HG03045 (cell line): ENCODE data around the gene RPS26.
"Not testable (repeated sequence)": the region's sequence is repeated elsewhere in the genome, so short reads cannot be mapped to it uniquely, and the experiment has no call there.

Experiments used
- ATAC-seq: cut with Tn5 transposase; IDR thresholded peaks from one replicate; pipeline ENCODE4 v1.9.1; 2021; ENCODE audit warnings: mild to moderate bottlenecking, moderate library complexity; ENCODE audit not compliant: unreplicated experiment

RPS26 gene

DNA sequence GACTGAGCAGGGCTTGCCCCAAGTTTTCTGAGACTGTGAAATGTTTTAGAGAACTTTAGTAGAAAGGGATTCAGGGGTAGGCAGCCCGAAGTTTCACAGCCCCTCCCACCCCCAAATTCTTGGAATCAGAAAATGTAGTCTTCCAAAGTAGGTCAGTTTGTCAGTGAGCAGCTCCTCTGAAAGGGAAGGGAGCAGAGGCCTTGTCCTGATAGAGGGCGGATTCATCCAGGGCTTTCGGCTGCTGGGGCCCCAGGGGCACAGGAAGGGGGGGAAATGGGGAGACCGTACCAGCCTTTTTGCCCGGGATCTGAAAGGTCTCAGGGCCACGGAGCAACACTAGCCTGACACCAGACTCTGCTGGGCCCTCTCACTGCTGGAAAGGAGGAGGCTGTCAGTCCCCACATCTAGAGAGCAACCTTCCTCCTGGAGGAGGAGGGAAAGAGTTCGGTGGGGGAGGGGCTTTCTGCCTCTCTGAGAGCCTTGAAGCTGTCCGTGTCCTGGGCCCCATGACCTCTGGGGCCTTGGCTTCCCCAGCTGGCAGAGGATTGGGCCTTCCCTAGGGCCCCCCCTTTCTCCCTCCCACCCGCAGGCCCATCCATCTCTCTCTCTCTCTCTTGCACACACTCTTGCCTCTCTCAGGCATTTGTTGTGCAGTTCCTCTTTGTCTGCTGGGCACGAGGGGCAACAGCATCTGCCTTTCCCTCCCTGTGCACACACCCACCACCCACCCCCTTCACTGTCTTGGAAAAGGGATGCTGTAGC is 21.1 kb upstream of the RPS26 start, which contains the start of gene IKZF4:
IKZF4 (plus strand) TSS at position 621 of the 762 bp plus-strand sequence. CDS start 451 bp downstream, outside the sequence.
- no peak for ATAC-seq

DNA sequence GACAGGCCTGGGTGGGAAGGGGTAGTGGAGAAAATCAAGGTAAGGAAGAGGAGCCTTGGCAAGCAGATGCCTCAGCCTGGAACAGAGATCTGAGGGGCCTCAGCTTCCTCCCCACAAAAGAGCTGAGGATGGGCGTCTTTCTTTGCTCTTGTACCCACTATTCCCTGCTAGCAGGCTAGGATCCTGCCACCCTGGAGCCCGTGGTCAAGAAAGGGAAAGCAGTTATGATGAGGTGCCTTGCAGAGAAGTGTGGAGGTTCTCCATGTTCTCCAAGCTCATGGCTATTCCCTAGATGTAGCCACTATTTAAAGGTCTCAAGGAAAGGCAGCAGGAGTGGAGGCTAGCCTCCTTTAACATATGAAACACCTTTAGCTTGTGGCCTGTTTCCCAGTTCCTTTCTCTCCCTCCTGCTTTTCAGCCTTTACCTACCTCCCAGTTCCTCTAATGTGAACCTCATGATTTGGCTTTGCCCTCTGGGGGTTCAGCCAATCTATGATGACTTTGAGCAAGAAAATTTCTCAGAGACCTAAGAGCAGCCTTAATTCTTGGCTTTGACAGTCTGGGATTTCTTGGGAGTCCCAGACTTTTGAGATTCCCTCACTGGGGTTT is 19.7 kb upstream of the RPS26 start:
- ATAC-seq, result no peak

DNA sequence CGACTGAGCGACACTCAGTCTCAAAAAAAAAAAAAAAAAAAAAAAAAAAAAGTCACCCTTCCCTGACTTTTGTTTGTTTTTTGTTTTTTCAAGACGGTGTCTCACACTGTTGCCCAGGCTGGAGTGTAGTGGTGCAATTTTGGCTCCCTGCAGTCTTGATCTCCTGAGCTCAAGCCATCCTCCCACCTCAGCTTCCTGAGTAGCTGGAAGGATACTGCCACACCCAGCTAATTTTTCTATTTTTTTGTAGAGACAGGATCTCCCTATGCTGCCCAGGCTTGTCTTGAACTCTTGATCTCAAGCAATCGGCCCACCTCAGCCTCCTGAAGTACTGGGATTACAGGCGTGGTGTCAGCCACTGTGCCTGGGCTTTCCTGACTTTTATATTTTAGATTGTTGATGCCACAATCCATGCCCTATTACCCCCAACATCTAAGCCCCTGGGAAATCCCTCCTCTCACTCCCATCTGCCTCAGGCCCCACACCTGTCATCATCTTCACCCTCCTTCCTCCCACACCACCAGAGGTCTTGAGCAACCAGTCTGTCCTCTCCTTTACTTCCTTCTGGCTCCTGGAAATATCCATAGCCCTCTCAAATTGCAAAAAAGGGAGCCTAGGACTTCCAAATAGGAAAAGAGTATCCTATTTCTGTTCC is 13.1 kb upstream of the RPS26 start:
- ATAC-seq, result no peak

DNA sequence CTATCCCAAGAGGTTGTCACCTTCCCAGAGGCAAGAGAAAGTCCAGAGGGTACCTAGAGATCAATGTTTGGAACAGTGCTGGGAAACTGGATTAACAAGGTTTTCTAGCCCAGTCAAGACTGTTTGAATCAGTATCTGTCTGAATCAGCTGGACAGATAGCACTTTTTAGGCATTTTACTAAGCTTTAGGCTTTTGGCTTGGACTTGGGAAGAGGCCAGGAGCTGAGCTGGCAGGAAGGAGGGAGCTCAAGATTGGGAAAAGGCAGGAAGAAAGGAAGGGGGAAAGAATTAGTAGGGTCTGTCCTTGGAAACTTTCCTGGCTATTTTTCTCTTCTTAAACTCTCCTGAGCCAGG is 12.6 kb upstream of the RPS26 start:
- ATAC-seq, result no peak

DNA sequence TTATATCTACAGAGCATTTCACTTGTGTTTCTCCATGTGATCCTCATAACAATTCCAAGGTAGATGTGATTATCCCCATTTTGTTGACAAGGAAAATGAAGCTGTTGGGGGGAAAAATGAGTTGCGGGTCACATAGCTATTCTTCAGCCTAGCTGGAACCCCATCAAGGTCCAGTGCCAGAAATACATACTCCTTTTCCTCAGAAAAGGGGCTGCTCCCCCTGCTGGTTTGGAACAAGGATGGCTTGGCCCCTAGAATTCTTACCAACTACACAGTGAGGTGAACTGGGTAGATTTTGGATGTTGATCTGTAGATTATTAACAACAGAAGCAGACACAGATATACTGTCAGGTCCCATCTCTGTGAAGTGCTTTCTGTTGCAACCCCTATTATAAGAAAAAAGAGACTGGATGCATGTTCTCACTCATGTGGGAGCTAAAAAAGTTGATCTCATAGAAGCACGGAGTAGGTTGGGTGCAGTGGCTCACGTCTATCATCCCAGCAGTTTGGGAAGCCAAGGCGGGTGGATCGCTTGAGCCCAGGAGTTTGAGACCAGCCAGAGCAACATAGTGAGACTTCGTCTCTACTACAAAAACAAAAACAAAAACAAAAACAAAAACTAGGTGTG is 11.9 kb upstream of the RPS26 start:
- no peak for ATAC-seq

- no peak for ATAC-seq
Measured at GRCh38 chr12:56031987-56032386, 9.7 kb upstream of the RPS26 start.

DNA sequence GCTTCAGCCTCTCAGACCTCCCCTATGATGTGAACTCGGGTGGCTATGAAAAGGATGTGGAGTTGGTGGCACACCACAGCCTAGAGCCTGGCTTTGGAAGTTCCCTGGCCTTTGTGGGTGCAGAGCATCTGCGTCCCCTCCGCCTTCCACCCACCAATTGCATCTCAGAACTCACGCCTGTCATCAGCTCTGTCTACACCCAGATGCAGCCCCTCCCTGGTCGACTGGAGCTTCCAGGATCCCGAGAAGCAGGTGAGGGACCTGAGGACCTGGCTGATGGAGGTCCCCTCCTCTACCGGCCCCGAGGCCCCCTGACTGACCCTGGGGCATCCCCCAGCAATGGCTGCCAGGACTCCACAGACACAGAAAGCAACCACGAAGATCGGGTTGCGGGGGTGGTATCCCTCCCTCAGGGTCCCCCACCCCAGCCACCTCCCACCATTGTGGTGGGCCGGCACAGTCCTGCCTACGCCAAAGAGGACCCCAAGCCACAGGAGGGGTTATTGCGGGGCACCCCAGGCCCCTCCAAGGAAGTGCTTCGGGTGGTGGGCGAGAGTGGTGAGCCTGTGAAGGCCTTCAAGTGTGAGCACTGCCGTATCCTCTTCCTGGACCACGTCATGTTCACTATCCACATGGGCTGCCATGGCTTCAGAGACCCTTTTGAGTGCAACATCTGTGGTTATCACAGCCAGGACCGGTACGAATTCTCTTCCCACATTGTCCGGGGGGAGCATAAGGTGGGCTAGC is 7.0 kb upstream of the RPS26 start:
- no peak for ATAC-seq

DNA sequence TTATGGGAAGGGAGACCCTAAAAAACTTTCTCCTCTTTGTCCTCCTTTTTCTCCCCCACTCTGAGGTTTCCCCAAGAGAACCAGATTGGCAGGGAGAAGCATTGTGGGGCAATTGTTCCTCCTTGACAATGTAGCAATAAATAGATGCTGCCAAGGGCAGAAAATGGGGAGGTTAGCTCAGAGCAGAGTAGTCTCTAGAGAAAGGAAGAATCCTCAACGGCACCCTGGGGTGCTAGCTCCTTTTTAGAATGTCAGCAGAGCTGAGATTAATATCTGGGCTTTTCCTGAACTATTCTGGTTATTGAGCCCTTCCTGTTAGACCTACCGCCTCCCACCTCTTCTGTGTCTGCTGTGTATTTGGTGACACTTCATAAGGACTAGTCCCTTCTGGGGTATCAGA is 4.6 kb upstream of the RPS26 start:
- no peak for ATAC-seq

DNA sequence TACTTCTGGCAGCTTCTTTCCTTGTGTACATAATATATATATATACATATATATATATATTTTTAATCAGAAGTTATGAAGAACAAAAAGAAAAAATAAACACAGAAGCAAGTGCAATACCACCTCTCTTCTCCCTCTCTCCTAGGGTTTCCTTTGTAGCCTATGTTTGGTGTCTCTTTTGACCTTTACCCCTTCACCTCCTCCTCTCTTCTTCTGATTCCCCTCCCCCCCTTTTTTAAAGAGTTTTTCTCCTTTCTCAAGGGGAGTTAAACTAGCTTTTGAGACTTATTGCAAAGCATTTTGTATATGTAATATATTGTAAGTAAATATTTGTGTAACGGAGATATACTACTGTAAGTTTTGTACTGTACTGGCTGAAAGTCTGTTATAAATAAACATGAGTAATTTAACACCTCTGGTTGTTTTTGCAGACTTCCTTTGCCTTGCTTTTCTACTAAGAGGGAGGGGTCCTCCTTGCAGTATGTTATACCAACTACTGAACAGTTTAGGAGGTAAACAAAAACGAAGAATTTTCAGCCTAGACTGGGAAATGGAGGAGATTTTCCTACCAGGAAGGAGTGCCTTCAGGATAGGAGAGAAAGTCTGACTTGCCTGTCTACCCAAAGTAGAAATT is 3.6 kb upstream of the RPS26 start:
- ATAC-seq, result no peak

DNA sequence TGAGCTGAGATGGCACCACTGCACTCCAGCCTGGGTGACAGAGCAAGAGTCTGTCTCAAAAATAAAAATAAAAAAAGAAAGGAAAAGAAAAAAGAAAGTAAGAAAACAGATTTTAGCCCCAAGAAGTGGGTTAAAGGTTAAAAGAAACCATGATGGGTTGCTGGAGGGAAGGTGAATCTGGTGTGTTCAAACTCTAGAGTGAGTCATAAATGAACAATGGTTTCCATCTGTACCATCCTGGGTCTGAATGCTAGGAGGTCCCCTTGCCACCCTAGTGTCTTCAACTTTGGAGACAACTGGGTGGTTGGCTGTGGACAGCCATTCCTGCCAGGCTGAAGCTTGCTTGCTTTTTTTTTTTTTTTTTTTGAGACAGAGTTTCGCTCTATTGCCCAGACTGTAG is 1.6 kb upstream of the RPS26 start:
- ATAC-seq, result no peak

- no peak for ATAC-seq
Measured at GRCh38 chr12:56040963-56041551, 661 bp upstream of the RPS26 start.

- ATAC-seq, result not testable (repeated sequence)
Measured at GRCh38 chr12:56042430-56042813, 704 bp downstream of the RPS26 start.

DNA sequence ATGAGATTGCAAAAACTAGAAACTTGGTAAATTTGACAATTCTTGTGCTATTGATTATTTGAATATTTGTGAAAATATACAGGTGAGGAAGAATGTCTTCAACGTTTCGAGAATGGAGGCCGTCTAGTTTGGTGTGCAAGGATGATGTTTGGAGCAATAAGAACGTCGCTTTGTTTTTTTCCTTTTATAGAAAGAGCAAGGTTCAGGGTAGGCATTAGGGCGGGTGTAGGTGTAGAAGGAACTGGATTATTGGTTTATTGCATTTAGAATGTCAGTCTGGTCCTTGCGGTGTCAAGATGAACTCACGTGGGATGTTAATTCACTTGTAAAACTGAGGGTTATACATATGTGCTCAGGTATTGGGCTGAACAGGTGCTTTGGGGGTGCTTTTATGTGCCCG is 1.1 kb downstream of the RPS26 start:
- ATAC-seq, result no peak

DNA sequence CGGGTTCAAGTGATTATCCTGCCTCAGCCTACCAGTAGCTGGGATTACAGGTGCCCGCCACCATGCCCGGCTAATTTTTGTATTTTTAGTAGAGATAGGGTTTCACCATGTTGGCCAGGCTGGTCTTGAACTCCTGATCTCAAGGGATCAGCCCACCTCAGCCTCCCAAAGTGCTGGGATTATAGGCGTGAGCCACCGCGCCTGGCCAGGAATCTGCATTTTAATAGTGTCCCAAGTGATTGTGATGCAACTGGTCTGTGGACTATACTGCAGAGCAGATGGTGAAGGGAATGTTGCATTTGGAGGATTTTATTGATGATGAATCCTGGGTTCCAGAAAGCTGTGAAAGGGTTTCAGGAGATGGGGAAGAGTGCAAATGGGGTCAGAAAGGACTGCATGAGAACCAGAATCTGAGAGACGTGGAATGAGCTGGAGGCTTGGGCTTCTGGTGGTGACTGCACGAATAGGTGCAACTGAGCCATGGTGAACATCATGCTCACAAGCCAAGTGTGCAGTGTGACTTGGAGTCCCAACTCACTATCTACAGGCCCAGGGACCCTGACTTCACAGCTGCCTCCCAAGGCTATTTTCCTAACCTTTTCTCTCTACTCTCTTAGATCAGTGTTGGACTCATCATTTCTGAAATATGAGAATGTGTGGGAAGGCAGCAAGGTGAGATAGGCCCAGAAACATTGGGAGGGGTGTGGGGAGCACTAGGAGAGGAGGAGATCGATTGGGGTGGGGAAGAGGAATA is 4.5 kb downstream of the RPS26 start:
- ATAC-seq, result no peak

DNA sequence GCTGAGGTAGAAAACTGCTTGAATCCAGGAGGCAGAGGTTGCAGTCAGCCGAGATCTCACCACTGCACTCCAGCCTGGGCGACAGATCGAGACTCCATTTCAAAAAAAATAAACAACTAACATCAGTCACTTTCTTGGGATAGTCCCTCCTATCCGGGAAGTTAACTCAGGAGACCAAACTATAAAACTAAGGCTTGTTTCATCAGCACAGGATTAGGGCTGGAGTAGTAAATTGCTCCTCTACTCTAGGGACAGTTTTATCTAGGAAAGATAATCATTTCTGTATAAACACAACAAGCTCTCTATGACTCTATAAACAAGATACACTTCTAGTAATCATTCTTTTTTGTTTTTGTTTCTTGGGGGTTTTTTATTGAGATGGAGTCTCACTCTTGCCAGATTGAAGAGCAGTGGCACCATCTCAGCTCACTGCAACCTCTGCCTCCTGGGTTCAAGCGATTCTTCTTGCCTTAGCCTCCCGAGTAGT is 11.7 kb downstream of the RPS26 start:
- no peak for ATAC-seq

DNA sequence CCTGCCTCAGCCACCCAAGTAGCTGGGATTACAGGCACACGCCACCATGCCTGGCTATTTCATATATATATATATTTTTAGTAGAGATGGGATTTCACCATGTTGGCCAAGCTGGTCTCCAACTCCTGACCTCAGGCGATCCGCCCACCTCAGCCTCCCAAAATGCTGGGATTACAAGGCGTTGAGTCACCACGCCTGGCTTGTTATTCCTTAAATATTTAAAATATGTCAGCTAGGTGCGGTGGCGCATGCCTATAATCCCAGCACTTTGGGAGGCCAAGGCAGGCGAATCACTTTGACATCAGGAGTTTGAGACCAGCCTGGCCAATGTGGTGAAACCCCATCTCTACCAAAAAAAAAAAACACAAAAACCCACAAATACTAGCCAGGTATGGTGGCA is 18.2 kb downstream of the RPS26 start:
- ATAC-seq, result not testable (repeated sequence)

GRCh38 chr12:56061982-56062381 is 20.3 kb downstream of the RPS26 start:
- no peak for ATAC-seq

DNA sequence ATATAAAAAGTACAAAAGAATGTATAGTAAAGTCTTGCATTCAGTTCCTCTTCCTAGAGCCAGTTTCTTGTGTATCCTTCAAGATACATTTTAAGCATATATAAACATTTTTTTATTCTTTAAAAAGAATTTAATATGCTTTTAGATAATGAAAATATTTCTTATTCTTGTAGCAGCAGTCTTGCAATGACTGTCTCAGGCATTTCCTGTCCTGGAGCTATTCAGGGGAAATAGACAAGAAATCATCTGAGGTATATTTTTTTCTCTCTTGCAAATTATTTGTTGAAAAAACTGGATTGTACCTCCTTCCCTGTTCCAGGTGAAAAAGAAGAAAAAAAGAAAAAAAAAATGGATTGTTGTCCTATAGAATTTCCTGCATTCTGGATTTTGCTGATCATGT is 21.3 kb downstream of the RPS26 start:
- no peak for ATAC-seq

DNA sequence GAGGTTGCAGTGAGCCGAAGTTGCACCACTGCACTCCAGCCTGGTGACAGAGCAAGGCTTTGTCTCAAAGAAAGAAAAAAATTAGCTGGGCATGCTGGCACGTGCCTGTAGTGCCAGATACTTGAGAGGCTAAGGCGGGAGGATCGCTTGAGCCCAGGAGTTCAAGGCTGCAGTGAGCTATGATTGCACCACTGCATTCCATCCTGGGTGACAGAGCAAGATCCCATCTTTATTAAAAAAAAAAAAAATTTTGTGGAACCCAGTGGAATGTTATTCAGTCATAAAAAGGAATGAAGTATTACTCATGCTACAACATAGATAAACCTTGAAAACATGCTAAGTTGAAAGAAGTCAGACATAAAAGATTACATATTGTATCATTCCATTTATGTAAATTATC is 29.9 kb downstream of the RPS26 start:
- ATAC-seq, result no peak
